ENCODE results near the gene PPP2R2C.

Gene PPP2R2C

GRCh38 chr4:6366581-6366980, 105.8 kb downstream of the PPP2R2C start:
- Histone ChIP-seq H3K27me3 (ENCODE audit: insufficient read depth, poor library complexity, severe bottlenecking) (no peaks in the 10 kb centered on the region), H3K4me3 (replicated peaks; ENCODE audit: insufficient read depth, low read length) (no peak overlapping the region), H3K27ac (replicated peaks) (no peak overlapping the region)
- DNase-seq (ENCODE audit: low read depth in 1 of 2, low spot score in 1 of 2): no peak
- TF ChIP-seq SPI1 (IDR thresholded peaks at IDR 0.05; ENCODE audit: borderline replicate concordance, low read depth) (no peak), POLR2AphosphoS5 (IDR thresholded peaks at IDR 0.05; ENCODE audit: low read depth) (no peak), CTCF (IDR thresholded peaks at IDR 0.05; ENCODE audit: insufficient read depth, low read length) (no peak), GABPA (IDR thresholded peaks at IDR 0.05; ENCODE audit: low read depth) (no peak), REST (IDR thresholded peaks at IDR 0.05; ENCODE audit: insufficient replicate concordance, low read depth) (no peak)

GRCh38 chr4:6365545-6366086, 106.8 kb downstream of the PPP2R2C start:
- no peak overlapping the region for H3K4me3 ChIP-seq (replicated peaks; ENCODE audit: insufficient read depth, low read length)
- DNase-seq (ENCODE audit: low read depth in 1 of 2, low spot score in 1 of 2): no peak
- H3K27ac ChIP-seq (replicated peaks): no peak overlapping the region
- TF ChIP-seq CTCF (IDR thresholded peaks at IDR 0.05; ENCODE audit: insufficient read depth, low read length): no peak
- TF ChIP-seq POLR2AphosphoS5 (IDR thresholded peaks at IDR 0.05; ENCODE audit: low read depth): no peak
- TF ChIP-seq REST (IDR thresholded peaks at IDR 0.05; ENCODE audit: insufficient replicate concordance, low read depth): no peak
- TF ChIP-seq GABPA (IDR thresholded peaks at IDR 0.05; ENCODE audit: low read depth): no peak
- TF ChIP-seq SPI1 (IDR thresholded peaks at IDR 0.05; ENCODE audit: borderline replicate concordance, low read depth): no peak
- no peaks in the 10 kb centered on the region for H3K27me3 ChIP-seq (ENCODE audit: insufficient read depth, poor library complexity, severe bottlenecking)

GRCh38 chr4:6364581-6364980, 107.8 kb downstream of the PPP2R2C start:
- TF ChIP-seq CTCF (IDR thresholded peaks at IDR 0.05; ENCODE audit: insufficient read depth, low read length): no peak
- no peak for TF ChIP-seq POLR2AphosphoS5 (IDR thresholded peaks at IDR 0.05; ENCODE audit: low read depth)
- TF ChIP-seq SPI1 (IDR thresholded peaks at IDR 0.05; ENCODE audit: borderline replicate concordance, low read depth): no peak
- TF ChIP-seq GABPA (IDR thresholded peaks at IDR 0.05; ENCODE audit: low read depth): no peak
- TF ChIP-seq REST (IDR thresholded peaks at IDR 0.05; ENCODE audit: insufficient replicate concordance, low read depth): no peak
- Histone ChIP-seq H3K27ac (replicated peaks) (no peak overlapping the region), H3K27me3 (ENCODE audit: insufficient read depth, poor library complexity, severe bottlenecking) (no peaks in the 10 kb centered on the region), H3K4me3 (replicated peaks; ENCODE audit: insufficient read depth, low read length) (no peak overlapping the region)
- no peak for DNase-seq (ENCODE audit: low read depth in 1 of 2, low spot score in 1 of 2)

Data from HL-60 (cell line).